GM18517 (cell line): ENCODE measurements around the gene RDH12.
"Not testable (repeated sequence)": the region's sequence is repeated elsewhere in the genome, so short reads cannot be mapped to it uniquely, and the experiment has no call there.

Experiments used
- ATAC-seq: cut with Tn5 transposase; IDR thresholded peaks from one replicate; pipeline ENCODE4 v1.9.1; 2021; ENCODE audit warnings: mild to moderate bottlenecking, moderate library complexity; ENCODE audit not compliant: unreplicated experiment

Gene RDH12

GRCh38 chr14:67704484-67705089, 2.9 kb downstream of the RDH12 start:
- ATAC-seq: no peak

GRCh38 chr14:67705211-67705610, 3.5 kb downstream of the RDH12 start:
- no peak for ATAC-seq

GRCh38 chr14:67709346-67709745, 7.7 kb downstream of the RDH12 start:
- not testable (repeated sequence) for ATAC-seq

- not testable (repeated sequence) for ATAC-seq
Observed at GRCh38 chr14:67709796-67710195, 8.1 kb downstream of the RDH12 start.

GRCh38 chr14:67710209-67710608, 8.5 kb downstream of the RDH12 start:
- no peak for ATAC-seq

- ATAC-seq: no peak
Observed at GRCh38 chr14:67717048-67717447, 15.4 kb downstream of the RDH12 start.

- ATAC-seq: no peak
Observed at GRCh38 chr14:67718265-67718664, 16.6 kb downstream of the RDH12 start.

GRCh38 chr14:67719385-67719784, 17.7 kb downstream of the RDH12 start:
- ATAC-seq: not testable (repeated sequence)

- ATAC-seq: no peak
Observed at GRCh38 chr14:67719866-67720265, 18.2 kb downstream of the RDH12 start.

- no peak for ATAC-seq
Observed at GRCh38 chr14:67721875-67722274, 20.2 kb downstream of the RDH12 start.

GRCh38 chr14:67722293-67722692, 20.6 kb downstream of the RDH12 start:
- no peak for ATAC-seq

GRCh38 chr14:67725171-67725570, 23.5 kb downstream of the RDH12 start:
- no peak for ATAC-seq

GRCh38 chr14:67727361-67727760, 25.7 kb downstream of the RDH12 start:
- no peak for ATAC-seq

- no peak for ATAC-seq
Observed at GRCh38 chr14:67728258-67728657, 26.6 kb downstream of the RDH12 start.

- ATAC-seq: no peak
Observed at GRCh38 chr14:67729072-67729885, 27.6 kb downstream of the RDH12 start.

- no peak for ATAC-seq
Observed at GRCh38 chr14:67733616-67734015, 31.9 kb downstream of the RDH12 start.

- ATAC-seq: no peak
Observed at GRCh38 chr14:67734675-67735074, 33.0 kb downstream of the RDH12 start.

GRCh38 chr14:67735336-67736147, 33.9 kb downstream of the RDH12 start:
- ATAC-seq: no peak

GRCh38 chr14:67736771-67737170, 35.1 kb downstream of the RDH12 start:
- no peak for ATAC-seq

- ATAC-seq: no peak
Observed at GRCh38 chr14:67738740-67739504, 37.2 kb downstream of the RDH12 start.

- ATAC-seq: no peak
Observed at GRCh38 chr14:67744046-67744445, 42.4 kb downstream of the RDH12 start.
